ENCODE measurements around the gene ZNF385B. TPM values are rescaled to one million over a fixed set of nuclear protein-coding genes. Genes with fewer than 3 reads are reported as not detected.

The ZNF385B gene
- not detected in 2 replicates for total RNA-seq

GRCh38 chr2:179861416-179862067 lies at the start of gene ZNF385B:
Gene ZNF385B, minus strand, starts transcription at chr2:179861612.

Other genes starting within 250 kb of the ZNF385B start
- 10.1 and 10.6 TPM in 2 replicates for gene CWC22, start 145.7 kb upstream of the ZNF385B start, total RNA-seq

Measured in bronchus fibroblast of lung (primary cell).